ENCODE results near the gene PCLO. TPM values are rescaled to one million over a fixed set of nuclear protein-coding genes. Genes with fewer than 3 reads are reported as not detected.

Gene PCLO
- total RNA-seq, 1 experiment from 2014 or later: 1.3 TPM

- DNase-seq (ENCODE audit: low read depth): no peak
Measured at GRCh38 chr7:82839063-82839462, 323.6 kb downstream of the PCLO start.

- no peak for DNase-seq (ENCODE audit: low read depth)
Measured at GRCh38 chr7:82838314-82838713, 324.4 kb downstream of the PCLO start.

- DNase-seq (ENCODE audit: low read depth): no peak
Measured at GRCh38 chr7:82823073-82823472, 339.6 kb downstream of the PCLO start.

- no peak for DNase-seq (ENCODE audit: low read depth)
Measured at GRCh38 chr7:82821037-82821436, 341.6 kb downstream of the PCLO start.

- DNase-seq (ENCODE audit: low read depth): no peak
Measured at GRCh38 chr7:82818171-82818570, 344.5 kb downstream of the PCLO start.

GRCh38 chr7:82816272-82816671 lies 346.4 kb downstream of the PCLO start:
- DNase-seq (ENCODE audit: low read depth): no peak

GRCh38 chr7:82810558-82811259 lies 352.0 kb downstream of the PCLO start:
- peak; percentile 87 for DNase-seq (ENCODE audit: low read depth)

GRCh38 chr7:82808633-82809032 lies 354.1 kb downstream of the PCLO start:
- DNase-seq (ENCODE audit: low read depth): no peak

GRCh38 chr7:82805527-82805960 lies 357.1 kb downstream of the PCLO start:
- DNase-seq (ENCODE audit: low read depth): peak; percentile 88

GRCh38 chr7:82803411-82803810 lies 359.3 kb downstream of the PCLO start:
- no peak for DNase-seq (ENCODE audit: low read depth)

GRCh38 chr7:82789883-82790609 lies 372.6 kb downstream of the PCLO start:
- DNase-seq (ENCODE audit: low read depth): no peak

GRCh38 chr7:82778021-82778420 lies 384.7 kb downstream of the PCLO start:
- DNase-seq (ENCODE audit: low read depth): peak; percentile 14

- no peak for DNase-seq (ENCODE audit: low read depth)
Measured at GRCh38 chr7:82762880-82763279, 399.8 kb downstream of the PCLO start.

- DNase-seq (ENCODE audit: low read depth): no peak
Measured at GRCh38 chr7:82760831-82761230, 401.9 kb downstream of the PCLO start.

GRCh38 chr7:82760074-82760473 lies 402.6 kb downstream of the PCLO start:
- DNase-seq (ENCODE audit: low read depth): no peak

GRCh38 chr7:82755705-82756551 lies 406.8 kb downstream of the PCLO start:
- DNase-seq (ENCODE audit: low read depth): no peak

- DNase-seq (ENCODE audit: low read depth): no peak
Measured at GRCh38 chr7:82750007-82750406, 412.7 kb downstream of the PCLO start.

GRCh38 chr7:82745820-82746219 lies 416.9 kb downstream of the PCLO start:
- DNase-seq (ENCODE audit: low read depth): no peak

GRCh38 chr7:82745117-82745516 lies 417.6 kb downstream of the PCLO start:
- DNase-seq (ENCODE audit: low read depth): no peak

- DNase-seq (ENCODE audit: low read depth): no peak
Measured at GRCh38 chr7:82742163-82742562, 420.5 kb downstream of the PCLO start.

GRCh38 chr7:82741493-82741892 lies 421.2 kb downstream of the PCLO start:
- no peak for DNase-seq (ENCODE audit: low read depth)

- peak; percentile 29 for DNase-seq (ENCODE audit: low read depth)
Measured at GRCh38 chr7:82740246-82740848, 422.3 kb downstream of the PCLO start.

Measured in RPMI7951 (cell line).